ENCODE data around the gene ZCCHC24.

GRCh38 chr10:79378647-79379511 lies 66.5 kb downstream of the ZCCHC24 start:
- TF ChIP-seq CTCF (conservative IDR thresholded peaks at IDR 0.05) (no peak), EZH2 (IDR thresholded peaks at IDR 0.05; ENCODE audit: low read depth) (no peak)

Measured in PC-9 (cell line).